Measurements from ENCODE around the gene TRIM15. TPM values are rescaled to one million over a fixed set of nuclear protein-coding genes. Genes with fewer than 3 reads are reported as not detected.
"Not testable (repeated sequence)": the region's sequence is repeated elsewhere in the genome, so short reads cannot be mapped to it uniquely, and the experiment has no call there.

Gene TRIM15
- total RNA-seq, 1 donor from 2014 or later = not detected

- no peak overlapping the region for H3K27ac Mint-ChIP-seq
- H3K36me3 Mint-ChIP-seq = no peaks in the 10 kb centered on the region
- H3K4me1 Mint-ChIP-seq = peaks cover 6% of the 10 kb centered on the region
- DNase-seq (ENCODE audit: low spot score in 2 of 2, unreplicated experiment in 2 of 2) = no peak
- TF ChIP-seq CTCF (IDR thresholded peaks at IDR 0.05; ENCODE audit: unreplicated experiment) = no peak
- H3K4me3 Mint-ChIP-seq = no peak overlapping the region
- no peaks in the 10 kb centered on the region for H3K9me3 Mint-ChIP-seq
- H3K27me3 Mint-ChIP-seq (ENCODE audit: low read depth) = peaks cover 92% of the 10 kb centered on the region
These were observed 31.3 kb upstream of the TRIM15 start for GRCh38 chr6:30131947-30132497.

- DNase-seq (ENCODE audit: low spot score in 2 of 2, unreplicated experiment in 2 of 2) = no peak
- H3K27me3 Mint-ChIP-seq (ENCODE audit: low read depth) = peaks cover 90% of the 10 kb centered on the region
- no peaks in the 10 kb centered on the region for H3K36me3 Mint-ChIP-seq
- no peak for TF ChIP-seq CTCF (IDR thresholded peaks at IDR 0.05; ENCODE audit: unreplicated experiment)
- H3K4me1 Mint-ChIP-seq = peaks cover 2% of the 10 kb centered on the region
- no peaks in the 10 kb centered on the region for H3K9me3 Mint-ChIP-seq
- no peak overlapping the region for H3K4me3 Mint-ChIP-seq
- H3K27ac Mint-ChIP-seq = no peak overlapping the region
These were observed 28.2 kb upstream of the TRIM15 start for GRCh38 chr6:30135147-30135546.

- Mint-ChIP-seq H3K36me3 (no peaks in the 10 kb centered on the region), H3K27ac (no peak within 1 kb of the TSS), H3K4me3 (no peak within 1 kb of the TSS), H3K9me3 (no peaks in the 10 kb centered on the region), H3K4me1 (peaks cover 2% of the 10 kb centered on the region), H3K27me3 (ENCODE audit: low read depth) (peaks cover 90% of the 10 kb centered on the region)
- no peak for DNase-seq (ENCODE audit: low spot score in 2 of 2, unreplicated experiment in 2 of 2)
- TF ChIP-seq CTCF (IDR thresholded peaks at IDR 0.05; ENCODE audit: unreplicated experiment) = no peak
These were observed 27.6 kb upstream of the TRIM15 start, which contains the start of gene TRIM40 for GRCh38 chr6:30135757-30136156. Gene TRIM40, plus strand, starts transcription at chr6:30136140. Its CDS starts 897 bp downstream, at chr6:30137037.

GRCh38 chr6:30136570-30137286 is 26.6 kb upstream of the TRIM15 start:
- peaks cover 90% of the 10 kb centered on the region for H3K27me3 Mint-ChIP-seq (ENCODE audit: low read depth)
- H3K4me3 Mint-ChIP-seq = no peak overlapping the region
- H3K27ac Mint-ChIP-seq = no peak overlapping the region

GRCh38 chr6:30140240-30140639 is 23.1 kb upstream of the TRIM15 start:
- not testable (repeated sequence) for H3K4me1 Mint-ChIP-seq; H3K9me3 Mint-ChIP-seq; H3K27ac Mint-ChIP-seq; DNase-seq (ENCODE audit: low spot score in 2 of 2, unreplicated experiment in 2 of 2); H3K4me3 Mint-ChIP-seq; H3K36me3 Mint-ChIP-seq
- peaks cover 89% of the 10 kb centered on the region for H3K27me3 Mint-ChIP-seq (ENCODE audit: low read depth)

More at GRCh38 chr6:30136570-30137286, 26.6 kb upstream of the TRIM15 start:
- H3K9me3 Mint-ChIP-seq = no peaks in the 10 kb centered on the region
- no peaks in the 10 kb centered on the region for H3K4me1 Mint-ChIP-seq
- no peak for DNase-seq (ENCODE audit: low spot score in 2 of 2, unreplicated experiment in 2 of 2)
- no peaks in the 10 kb centered on the region for H3K36me3 Mint-ChIP-seq
- TF ChIP-seq CTCF (IDR thresholded peaks at IDR 0.05; ENCODE audit: unreplicated experiment) = no peak

GRCh38 chr6:30142665-30143064 is 20.7 kb upstream of the TRIM15 start:
- H3K27me3 Mint-ChIP-seq (ENCODE audit: low read depth) = peaks cover 86% of the 10 kb centered on the region

More at GRCh38 chr6:30142665-30143064, 20.7 kb upstream of the TRIM15 start:
- Mint-ChIP-seq H3K36me3 (no peaks in the 10 kb centered on the region), H3K4me1 (no peaks in the 10 kb centered on the region), H3K4me3 (no peak overlapping the region), H3K27ac (no peak overlapping the region), H3K9me3 (no peaks in the 10 kb centered on the region)
- no peak for TF ChIP-seq CTCF (IDR thresholded peaks at IDR 0.05; ENCODE audit: unreplicated experiment)
- DNase-seq (ENCODE audit: low spot score in 2 of 2, unreplicated experiment in 2 of 2) = no peak

Measured in mesothelial cell of epicardium (in vitro differentiated cells).